ENCODE measurements around the gene PTGES2. TPM values are rescaled to one million over a fixed set of nuclear protein-coding genes. Genes with fewer than 3 reads are reported as not detected.

The PTGES2 gene
- total and polyA plus RNA-seq, 9 of the 15 experiments (the other 6 are each of a cell fraction or from before 2014, with no cell fraction given): 2.4 to 196 (median 90.1) TPM

DNA sequence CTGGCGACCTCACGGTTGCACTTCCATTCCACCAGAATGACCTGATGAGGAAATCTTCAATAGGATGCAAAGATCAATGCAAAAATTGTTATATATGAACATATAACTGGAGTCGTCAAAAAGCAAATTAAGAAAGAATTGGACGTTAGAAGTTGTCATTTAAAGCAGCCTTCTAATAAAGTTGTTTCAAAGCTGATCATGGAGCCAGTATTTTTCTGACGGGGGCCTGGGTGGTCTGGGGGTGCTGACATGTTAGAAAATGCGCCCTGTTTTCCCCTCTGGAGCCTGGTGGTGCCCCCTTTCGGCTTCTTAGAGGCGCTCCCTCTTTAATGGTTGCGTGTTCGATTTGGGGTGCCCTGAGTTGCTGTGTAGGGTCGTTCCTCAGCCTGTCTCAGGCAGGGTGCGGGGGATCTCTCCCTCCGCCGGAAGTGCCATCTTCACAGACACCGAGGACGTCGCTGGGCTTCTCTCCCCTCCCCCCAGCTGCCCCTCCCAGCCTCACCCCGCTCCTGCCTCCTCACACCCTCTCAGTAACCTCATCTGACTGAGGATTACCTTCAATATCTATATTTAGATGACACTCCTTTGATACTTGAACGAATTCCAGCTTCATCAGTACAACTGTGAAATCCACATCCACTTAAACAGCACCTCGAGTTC, 18.3 kb downstream of the PTGES2 start:
- peak overlapping the region in 1 of 2 experiments; percentile 74; a peak in 2 of 4 replicates for H3K9ac ChIP-seq (ENCODE audit: insufficient read depth in 1 of 2, low read depth in 2 of 2, low read length in 2 of 2)
- peak overlapping the region; percentile 43; the same call in 1 of the 2 replicates for H3K4me2 ChIP-seq (ENCODE audit: insufficient read depth, low read length)
- H4K20me1 ChIP-seq (replicated peaks; ENCODE audit: control insufficient read depth, insufficient read depth, low read length): no peaks in the 10 kb centered on the region
- ATAC-seq: peak; percentile 56
- H3K79me2 ChIP-seq (ENCODE audit: control insufficient read depth, insufficient read depth, low read length): peaks cover 2% of the 10 kb centered on the region; the same call in 1 of the 3 replicates
- WGBS (ENCODE audit: insufficient coverage, low coverage, missing lambda C conversion rate): 54% methylated on average over 19 of the region's 20 CpGs
- H3K4me3 ChIP-seq: no peak overlapping the region
- H2AFZ ChIP-seq (ENCODE audit: low read depth, low read length): no peak overlapping the region
- CTCF ChIA-PET (ENCODE audit: low intra/inter-chr PET ratio): no interaction called here
- no peaks in the 10 kb centered on the region for H3K9me1 ChIP-seq (ENCODE audit: control insufficient read depth, insufficient read depth, low read length)
- intact Hi-C loops (cut with micrococcal nuclease): no loop called here
- DNase-seq (ENCODE audit: extremely low read depth in 1 of 4, low spot score in 3 of 4): no peak
- H3K36me3 ChIP-seq (ENCODE audit: control insufficient read depth, insufficient read depth, low read length): peaks cover 66% of the 10 kb centered on the region
- no peaks in the 10 kb centered on the region for H3K9me3 ChIP-seq (replicated peaks; ENCODE audit: control insufficient read depth, insufficient read depth, low read depth, low read length)
- no peaks in the 10 kb centered on the region for H3K27me3 ChIP-seq (ENCODE audit: control insufficient read depth in 2 of 2, insufficient read depth in 2 of 2, low read length in 2 of 2)
- FAIRE-seq: peak; percentile 63
- peak overlapping the region; percentile 56; the same call in 2 of the 3 replicates for H3K27ac ChIP-seq (ENCODE audit: extremely low read depth, low read depth, low read length)
- H3K4me1 ChIP-seq (replicated peaks in 1 of 2; ENCODE audit: control insufficient read depth in 2 of 2, insufficient read depth in 2 of 2, low read length in 2 of 2): peaks cover 11 to 51% of the 10 kb centered on the region in 2 experiments; a peak in 4 of 5 replicates
- BruUV-seq (replicated peaks): no TSS peak
- in situ Hi-C loops (cut with MboI): no loop called here
- POLR2A ChIA-PET: interaction anchor here (0.7 to 2.0 kb wide), 4 partner anchors 8 to 16 kb away, joined by 3 to 13 read pairs (median 4); no protein-coding TSS in a partner anchor
- TF ChIP-seq BCL6 (CRISPR knock-in tag; IDR thresholded peaks at IDR 0.05): no peak
- no peak for TF ChIP-seq ZNF696 (CRISPR knock-in tag; conservative IDR thresholded peaks at IDR 0.05)
- no peak for TF ChIP-seq ARHGAP35 (IDR thresholded peaks at IDR 0.05; ENCODE audit: partially characterized antibody)
- no peak for TF ChIP-seq RBFOX2 (IDR thresholded peaks at IDR 0.05; ENCODE audit: low read depth, low read length)
- TF ChIP-seq ETV6 (IDR thresholded peaks at IDR 0.05; ENCODE audit: borderline replicate concordance in 1 of 2, low read depth in 2 of 2, low read length in 1 of 2): no peak
- TF ChIP-seq ETV6 (CRISPR knock-in tag; IDR thresholded peaks at IDR 0.05; ENCODE audit: borderline replicate concordance): no peak
- TF ChIP-seq HDAC3 (IDR thresholded peaks at IDR 0.05; ENCODE audit: borderline replicate concordance, partially characterized antibody): no peak
- TF ChIP-seq, protein P1, sequence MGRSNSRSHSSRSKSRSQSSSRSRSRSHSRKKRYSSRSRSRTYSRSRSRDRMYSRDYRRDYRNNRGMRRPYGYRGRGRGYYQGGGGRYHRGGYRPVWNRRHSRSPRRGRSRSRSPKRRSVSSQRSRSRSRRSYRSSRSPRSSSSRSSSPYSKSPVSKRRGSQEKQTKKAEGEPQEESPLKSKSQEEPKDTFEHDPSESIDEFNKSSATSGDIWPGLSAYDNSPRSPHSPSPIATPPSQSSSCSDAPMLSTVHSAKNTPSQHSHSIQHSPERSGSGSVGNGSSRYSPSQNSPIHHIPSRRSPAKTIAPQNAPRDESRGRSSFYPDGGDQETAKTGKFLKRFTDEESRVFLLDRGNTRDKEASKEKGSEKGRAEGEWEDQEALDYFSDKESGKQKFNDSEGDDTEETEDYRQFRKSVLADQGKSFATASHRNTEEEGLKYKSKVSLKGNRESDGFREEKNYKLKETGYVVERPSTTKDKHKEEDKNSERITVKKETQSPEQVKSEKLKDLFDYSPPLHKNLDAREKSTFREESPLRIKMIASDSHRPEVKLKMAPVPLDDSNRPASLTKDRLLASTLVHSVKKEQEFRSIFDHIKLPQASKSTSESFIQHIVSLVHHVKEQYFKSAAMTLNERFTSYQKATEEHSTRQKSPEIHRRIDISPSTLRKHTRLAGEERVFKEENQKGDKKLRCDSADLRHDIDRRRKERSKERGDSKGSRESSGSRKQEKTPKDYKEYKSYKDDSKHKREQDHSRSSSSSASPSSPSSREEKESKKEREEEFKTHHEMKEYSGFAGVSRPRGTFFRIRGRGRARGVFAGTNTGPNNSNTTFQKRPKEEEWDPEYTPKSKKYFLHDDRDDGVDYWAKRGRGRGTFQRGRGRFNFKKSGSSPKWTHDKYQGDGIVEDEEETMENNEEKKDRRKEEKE (IDR thresholded peaks at IDR 0.05; ENCODE audit: borderline replicate concordance in 1 of 2, control insufficient read depth in 1 of 2, low read depth in 2 of 2, low read length in 1 of 2): no peak
- peak; percentile 45; the same call in 1 of the 2 replicates for TF ChIP-seq ZBTB7A (IDR thresholded peaks at IDR 0.05; ENCODE audit: borderline replicate concordance, control insufficient read depth, low read depth, low read length)
- TF ChIP-seq, protein P2, sequence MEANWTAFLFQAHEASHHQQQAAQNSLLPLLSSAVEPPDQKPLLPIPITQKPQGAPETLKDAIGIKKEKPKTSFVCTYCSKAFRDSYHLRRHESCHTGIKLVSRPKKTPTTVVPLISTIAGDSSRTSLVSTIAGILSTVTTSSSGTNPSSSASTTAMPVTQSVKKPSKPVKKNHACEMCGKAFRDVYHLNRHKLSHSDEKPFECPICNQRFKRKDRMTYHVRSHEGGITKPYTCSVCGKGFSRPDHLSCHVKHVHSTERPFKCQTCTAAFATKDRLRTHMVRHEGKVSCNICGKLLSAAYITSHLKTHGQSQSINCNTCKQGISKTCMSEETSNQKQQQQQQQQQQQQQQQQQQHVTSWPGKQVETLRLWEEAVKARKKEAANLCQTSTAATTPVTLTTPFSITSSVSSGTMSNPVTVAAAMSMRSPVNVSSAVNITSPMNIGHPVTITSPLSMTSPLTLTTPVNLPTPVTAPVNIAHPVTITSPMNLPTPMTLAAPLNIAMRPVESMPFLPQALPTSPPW (CRISPR knock-in tag; IDR thresholded peaks at IDR 0.05): peak; percentile 25; the same call in 1 of the 2 replicates
- TF ChIP-seq ERF (CRISPR knock-in tag; IDR thresholded peaks at IDR 0.05): no peak
- no peak for TF ChIP-seq MCM7 (IDR thresholded peaks at IDR 0.05)
- TF ChIP-seq, protein P3, sequence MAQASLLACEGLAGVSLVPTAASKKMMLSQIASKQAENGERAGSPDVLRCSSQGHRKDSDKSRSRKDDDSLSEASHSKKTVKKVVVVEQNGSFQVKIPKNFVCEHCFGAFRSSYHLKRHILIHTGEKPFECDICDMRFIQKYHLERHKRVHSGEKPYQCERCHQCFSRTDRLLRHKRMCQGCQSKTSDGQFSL (CRISPR knock-in tag; IDR thresholded peaks at IDR 0.05): peak; percentile 28; the same call in 1 of the 2 replicates
- TF ChIP-seq, protein P3 (tag; IDR thresholded peaks at IDR 0.05): no peak
- no peak for TF ChIP-seq SMAD1 (IDR thresholded peaks at IDR 0.05; ENCODE audit: low read depth, low read length, partially characterized antibody)
- 0 out of 2 replicates have a peak, but pooled peaks have one; percentile 22 for TF ChIP-seq POLR2AphosphoS5 (IDR thresholded peaks at IDR 0.05; ENCODE audit: control insufficient read depth, insufficient read depth, low read depth, low read length)
